B cell (primary cell): Measurements from ENCODE around the gene TNFRSF12A.

Experiments
- EZH2 ChIP-seq: IDR thresholded peaks from 2 replicates; pipeline ENCODE4 v1.6.1; 2012; ENCODE audit warnings: borderline replicate concordance, low read depth, mild to moderate bottlenecking, moderate library complexity, low read length; ENCODE audit not compliant: insufficient read depth, poor library complexity, severe bottlenecking
- TF ChIP-seq, protein P1 (sequence below): fragments of 200-600 bp; IDR thresholded peaks from one replicate; pipeline ENCODE4 v1.8.0; 2022; ENCODE audit warnings: antibody characterized with exemption, mild to moderate bottlenecking

DNA sequence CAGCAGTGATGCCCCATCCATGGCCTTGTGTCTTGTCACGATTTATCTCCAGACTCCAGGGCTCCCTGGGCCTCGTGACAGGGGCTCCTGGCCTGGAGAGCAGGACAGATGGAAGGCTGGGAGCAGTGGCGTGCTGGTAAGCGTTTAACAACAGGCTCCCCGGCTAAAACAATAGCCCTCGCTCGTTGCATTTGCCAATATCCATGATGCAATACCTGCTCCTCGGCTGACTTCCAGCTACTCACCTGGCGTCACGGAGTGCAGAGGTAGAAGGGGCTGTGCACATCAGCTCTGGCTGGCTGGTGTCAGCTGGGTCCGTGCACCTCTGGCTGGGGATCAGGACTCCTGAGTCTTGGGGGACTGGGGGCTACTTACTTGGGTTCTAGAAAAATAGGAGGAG, 18.1 kb downstream of the TNFRSF12A start:
- TF ChIP-seq, protein P1, sequence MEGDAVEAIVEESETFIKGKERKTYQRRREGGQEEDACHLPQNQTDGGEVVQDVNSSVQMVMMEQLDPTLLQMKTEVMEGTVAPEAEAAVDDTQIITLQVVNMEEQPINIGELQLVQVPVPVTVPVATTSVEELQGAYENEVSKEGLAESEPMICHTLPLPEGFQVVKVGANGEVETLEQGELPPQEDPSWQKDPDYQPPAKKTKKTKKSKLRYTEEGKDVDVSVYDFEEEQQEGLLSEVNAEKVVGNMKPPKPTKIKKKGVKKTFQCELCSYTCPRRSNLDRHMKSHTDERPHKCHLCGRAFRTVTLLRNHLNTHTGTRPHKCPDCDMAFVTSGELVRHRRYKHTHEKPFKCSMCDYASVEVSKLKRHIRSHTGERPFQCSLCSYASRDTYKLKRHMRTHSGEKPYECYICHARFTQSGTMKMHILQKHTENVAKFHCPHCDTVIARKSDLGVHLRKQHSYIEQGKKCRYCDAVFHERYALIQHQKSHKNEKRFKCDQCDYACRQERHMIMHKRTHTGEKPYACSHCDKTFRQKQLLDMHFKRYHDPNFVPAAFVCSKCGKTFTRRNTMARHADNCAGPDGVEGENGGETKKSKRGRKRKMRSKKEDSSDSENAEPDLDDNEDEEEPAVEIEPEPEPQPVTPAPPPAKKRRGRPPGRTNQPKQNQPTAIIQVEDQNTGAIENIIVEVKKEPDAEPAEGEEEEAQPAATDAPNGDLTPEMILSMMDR: no peak
- no peak for TF ChIP-seq EZH2
